Measurements from ENCODE around the gene NOP9.
"Not testable (repeated sequence)": the region's sequence is repeated elsewhere in the genome, so short reads cannot be mapped to it uniquely, and the experiment has no call there.

Gene NOP9

GRCh38 chr14:24323341-24323740 is 23.7 kb downstream of the NOP9 start:
- in situ Hi-C loops (cut with MboI; ENCODE audit: low sequenced_read_pairs): no loop called here

GRCh38 chr14:24324024-24324423 is 24.4 kb downstream of the NOP9 start:
- in situ Hi-C loops (cut with MboI; ENCODE audit: low sequenced_read_pairs): no loop called here

GRCh38 chr14:24325041-24325530 is 25.4 kb downstream of the NOP9 start:
- in situ Hi-C loops (cut with MboI; ENCODE audit: low sequenced_read_pairs): no loop called here

- in situ Hi-C loops (cut with MboI; ENCODE audit: low sequenced_read_pairs): no loop called here
Observed at GRCh38 chr14:24325963-24326362, 26.3 kb downstream of the NOP9 start.

GRCh38 chr14:24327303-24327702 is 27.7 kb downstream of the NOP9 start:
- in situ Hi-C loops (cut with MboI; ENCODE audit: low sequenced_read_pairs): no loop called here

- in situ Hi-C loops (cut with MboI; ENCODE audit: low sequenced_read_pairs): not testable (repeated sequence)
Observed at GRCh38 chr14:24327914-24328313, 28.3 kb downstream of the NOP9 start.

- in situ Hi-C loops (cut with MboI; ENCODE audit: low sequenced_read_pairs): no loop called here
Observed at GRCh38 chr14:24329073-24329663, 29.5 kb downstream of the NOP9 start.

GRCh38 chr14:24329736-24330135 is 30.1 kb downstream of the NOP9 start:
- in situ Hi-C loops (cut with MboI; ENCODE audit: low sequenced_read_pairs): no loop called here

- in situ Hi-C loops (cut with MboI; ENCODE audit: low sequenced_read_pairs): no loop called here
Observed at GRCh38 chr14:24330973-24331674, 31.5 kb downstream of the NOP9 start.

GRCh38 chr14:24331731-24332267 is 32.1 kb downstream of the NOP9 start:
- in situ Hi-C loops (cut with MboI; ENCODE audit: low sequenced_read_pairs): no loop called here

GRCh38 chr14:24332268-24332993 is 32.8 kb downstream of the NOP9 start:
- in situ Hi-C loops (cut with MboI; ENCODE audit: low sequenced_read_pairs): no loop called here

GRCh38 chr14:24334431-24335291 is 35.0 kb downstream of the NOP9 start, which contains the start of gene ADCY4:
TSS of gene ADCY4 (minus strand) at chr14:24335071. CDS start at chr14:24334652, 419 bp downstream.
- in situ Hi-C loops (cut with MboI; ENCODE audit: low sequenced_read_pairs): no loop called here

GRCh38 chr14:24335461-24336171 is 36.0 kb downstream of the NOP9 start:
- in situ Hi-C loops (cut with MboI; ENCODE audit: low sequenced_read_pairs): no loop called here

GRCh38 chr14:24337144-24337823 is 37.6 kb downstream of the NOP9 start:
- in situ Hi-C loops (cut with MboI; ENCODE audit: low sequenced_read_pairs): no loop called here

GRCh38 chr14:24337824-24338175 is 38.1 kb downstream of the NOP9 start:
- in situ Hi-C loops (cut with MboI; ENCODE audit: low sequenced_read_pairs): no loop called here

GRCh38 chr14:24338843-24339242 is 39.2 kb downstream of the NOP9 start:
- in situ Hi-C loops (cut with MboI; ENCODE audit: low sequenced_read_pairs): no loop called here

- in situ Hi-C loops (cut with MboI; ENCODE audit: low sequenced_read_pairs): no loop called here
Observed at GRCh38 chr14:24339284-24340151, 39.9 kb downstream of the NOP9 start, which contains the start of gene RIPK3. TSS of gene RIPK3 (minus strand) at chr14:24339991. CDS start at chr14:24339826, 165 bp downstream.

GRCh38 chr14:24340606-24341005 is 41.0 kb downstream of the NOP9 start:
- in situ Hi-C loops (cut with MboI; ENCODE audit: low sequenced_read_pairs): no loop called here
